Stimulated activated effector memory CD8-positive, alpha-beta T cell treated with anti-CD3 and anti-CD28 coated beads, Interleukin-12 subunit alpha, Interleukin-12 subunit beta, amount 100 ng/mL, for 72 hours (primary cell): ENCODE data around the gene IGF1.
A peak's percentile ranks its signal among the peaks of the same experiment; 100 is the strongest.
"Not testable (repeated sequence)": the region's sequence is repeated elsewhere in the genome, so short reads cannot be mapped to it uniquely, and the experiment has no call there.

Experiments used
- ATAC-seq: fragments of 150-1000 bp; cut with Tn5 transposase; 2 replicates; pipeline ENCODE4 v1.10.0; 2021
- DNase-seq, 2 donors: peaks; one replicate each; pipeline ENCODE4 v3.0.0; 2021 to 2022; ENCODE audit warnings: low spot score in 2 of 2
- H3K27ac Mint-ChIP-seq: one replicate; pipeline ENCODE4 v1.8.0; 2022; ENCODE audit warnings: mild to moderate bottlenecking, mixed read lengths
- H3K36me3 Mint-ChIP-seq: one replicate; pipeline ENCODE4 v1.8.0; 2022; ENCODE audit warnings: mild to moderate bottlenecking, mixed read lengths
- H3K4me1 Mint-ChIP-seq: one replicate; pipeline ENCODE4 v1.8.0; 2022; ENCODE audit warnings: mixed read lengths
- H3K4me3 Mint-ChIP-seq: one replicate; pipeline ENCODE4 v1.8.0; 2022; ENCODE audit warnings: mild to moderate bottlenecking, mixed read lengths
- H3K9me3 Mint-ChIP-seq: one replicate; pipeline ENCODE4 v1.8.0; 2022; ENCODE audit warnings: mixed read lengths

Gene IGF1

GRCh38 chr12:102371165-102371564 lies 109.2 kb downstream of the IGF1 start:
- peak; percentile 59 for ATAC-seq
- Mint-ChIP-seq H3K4me1 (no peaks in the 10 kb centered on the region), H3K9me3 (peaks cover 2% of the 10 kb centered on the region), H3K27ac (no peak overlapping the region), H3K36me3 (no peaks in the 10 kb centered on the region), H3K4me3 (no peak overlapping the region)
- DNase-seq = no peak

DNA sequence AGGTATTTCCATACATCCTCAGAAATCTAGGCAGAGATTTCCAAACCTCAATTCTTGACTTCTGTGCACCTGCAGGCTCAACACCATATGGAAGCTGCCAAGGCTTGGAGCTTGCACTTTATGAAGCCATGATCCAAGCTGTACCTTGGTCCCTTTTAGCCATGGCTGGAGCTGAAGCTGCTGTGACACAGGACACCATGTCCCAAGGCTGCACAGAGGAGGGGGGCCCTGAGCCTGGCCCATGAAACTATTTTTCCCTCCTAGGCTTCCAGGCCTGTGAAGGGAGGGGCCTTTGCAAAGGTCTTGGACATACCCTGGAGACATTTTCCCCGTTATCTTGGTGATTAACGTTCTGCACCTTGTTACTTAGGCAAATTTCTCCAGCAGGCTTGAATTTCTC lies 110.5 kb downstream of the IGF1 start:
- no peaks in the 10 kb centered on the region for H3K36me3 Mint-ChIP-seq
- DNase-seq (no peak), ATAC-seq (no peak)
- H3K4me1 Mint-ChIP-seq = no peaks in the 10 kb centered on the region
- H3K4me3 Mint-ChIP-seq = no peak overlapping the region
- H3K27ac Mint-ChIP-seq = no peak overlapping the region
- H3K9me3 Mint-ChIP-seq = peaks cover 2% of the 10 kb centered on the region

DNA sequence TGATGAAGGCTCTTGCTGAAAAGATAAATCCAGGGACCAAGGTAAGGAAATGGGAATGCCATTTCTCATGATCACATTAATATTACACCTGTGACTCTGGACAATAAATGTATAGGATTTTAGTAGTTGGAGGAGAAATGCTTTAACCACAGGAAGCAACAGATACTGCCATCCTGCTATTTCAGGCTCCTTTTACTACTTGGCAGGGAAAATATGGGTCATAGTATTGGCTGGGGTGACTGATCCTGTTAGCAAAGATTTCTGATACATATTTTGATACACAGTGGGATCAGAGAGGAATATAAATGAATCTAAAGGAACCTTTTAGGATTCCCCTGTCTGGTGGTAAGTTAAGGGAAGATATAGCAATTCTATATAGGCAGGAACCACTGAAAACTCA lies 115.0 kb downstream of the IGF1 start:
- no peak for ATAC-seq
- no peaks in the 10 kb centered on the region for H3K4me1 Mint-ChIP-seq

GRCh38 chr12:102364709-102365108 lies 115.7 kb downstream of the IGF1 start:
- Mint-ChIP-seq H3K9me3 (peaks cover 10% of the 10 kb centered on the region), H3K27ac (no peak overlapping the region), H3K36me3 (no peaks in the 10 kb centered on the region), H3K4me3 (no peak overlapping the region), H3K4me1 (no peaks in the 10 kb centered on the region)
- DNase-seq (no peak), ATAC-seq (no peak)

More for the DNA sequence above, 115.0 kb downstream of the IGF1 start:
- Mint-ChIP-seq H3K27ac (no peak overlapping the region), H3K9me3 (peaks cover 10% of the 10 kb centered on the region), H3K4me3 (no peak overlapping the region), H3K36me3 (no peaks in the 10 kb centered on the region)
- no peak for DNase-seq

GRCh38 chr12:102356690-102357089 lies 123.7 kb downstream of the IGF1 start:
- ATAC-seq (no peak), DNase-seq (no peak)
- Mint-ChIP-seq H3K4me1 (no peaks in the 10 kb centered on the region), H3K27ac (no peak overlapping the region), H3K4me3 (no peak overlapping the region), H3K36me3 (no peaks in the 10 kb centered on the region), H3K9me3 (peaks cover 18% of the 10 kb centered on the region)

- not testable (repeated sequence) for H3K27ac Mint-ChIP-seq, DNase-seq, H3K4me3 Mint-ChIP-seq, ATAC-seq, H3K36me3 Mint-ChIP-seq, H3K4me1 Mint-ChIP-seq
- H3K9me3 Mint-ChIP-seq = peaks cover 13% of the 10 kb centered on the region
These were observed 126.1 kb downstream of the IGF1 start for GRCh38 chr12:102354281-102354680.

DNA sequence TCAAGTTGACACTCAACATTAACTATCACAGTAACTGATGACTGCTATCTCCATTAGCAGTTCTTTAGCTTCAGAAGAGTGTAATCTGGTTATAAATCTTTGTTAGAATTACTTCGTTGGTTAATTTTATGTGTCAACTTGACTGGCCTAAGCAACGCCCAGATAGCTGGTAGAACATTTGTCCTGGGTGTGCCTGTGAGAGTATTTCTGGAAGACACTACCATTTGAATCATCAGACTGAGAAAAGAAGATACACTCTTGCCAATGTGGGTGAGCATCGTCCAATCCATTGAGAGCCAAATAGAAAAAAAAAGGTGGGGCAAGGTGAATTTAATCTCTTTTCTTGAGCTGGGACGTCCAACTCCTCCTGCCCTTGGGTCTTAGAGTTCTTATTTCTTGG lies 129.0 kb downstream of the IGF1 start:
- ATAC-seq (no peak), DNase-seq (no peak)
- Mint-ChIP-seq H3K36me3 (no peaks in the 10 kb centered on the region), H3K4me3 (no peak overlapping the region), H3K27ac (no peak overlapping the region), H3K4me1 (no peaks in the 10 kb centered on the region), H3K9me3 (peaks cover 13% of the 10 kb centered on the region)

DNA sequence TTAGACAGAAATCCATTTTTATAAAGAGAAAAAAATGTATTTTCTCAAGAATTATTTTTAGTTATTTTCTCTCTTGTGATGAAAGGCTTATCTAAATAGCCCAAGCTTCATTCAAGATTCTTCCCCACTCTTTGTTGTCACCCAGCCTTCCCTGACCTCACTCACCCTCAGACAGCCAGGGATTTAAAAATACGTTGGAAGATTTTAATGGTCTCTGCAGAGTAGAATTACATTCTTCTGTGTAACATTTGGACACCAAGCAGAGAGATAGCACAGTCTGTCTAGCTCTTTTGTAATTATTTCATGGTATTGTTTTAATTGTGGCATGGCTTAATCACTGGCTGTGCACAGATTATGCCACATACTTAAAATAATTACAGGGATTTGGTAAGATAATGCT lies 130.3 kb downstream of the IGF1 start:
- no peak for DNase-seq

DNA sequence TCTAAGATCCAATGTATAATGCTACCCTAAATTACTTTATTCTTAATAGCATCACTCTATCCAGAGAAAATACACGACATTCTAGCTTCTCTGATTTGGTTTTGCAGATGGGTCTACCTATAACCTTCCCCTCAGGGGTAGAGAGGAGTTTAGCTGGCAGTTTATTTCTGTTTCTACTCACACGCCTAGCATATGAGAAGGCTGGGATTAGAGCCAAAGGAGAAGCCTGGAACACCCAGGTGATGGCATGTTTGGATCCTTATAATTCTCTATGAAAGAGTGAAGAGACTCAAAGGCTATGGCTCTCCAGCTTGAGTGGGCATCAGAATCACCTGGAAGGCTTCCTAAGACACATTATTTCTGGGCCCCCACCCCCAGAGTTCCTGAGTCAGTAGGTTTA lies 131.3 kb downstream of the IGF1 start:
- H3K4me1 Mint-ChIP-seq = no peaks in the 10 kb centered on the region
- no peaks in the 10 kb centered on the region for H3K36me3 Mint-ChIP-seq
- H3K9me3 Mint-ChIP-seq = peaks cover 9% of the 10 kb centered on the region
- ATAC-seq = no peak
- DNase-seq = no peak
- H3K4me3 Mint-ChIP-seq = no peak overlapping the region
- no peak overlapping the region for H3K27ac Mint-ChIP-seq

More for the DNA sequence above, 130.3 kb downstream of the IGF1 start:
- no peak for ATAC-seq
- H3K4me3 Mint-ChIP-seq = no peak overlapping the region
- H3K27ac Mint-ChIP-seq = no peak overlapping the region
- peaks cover 10% of the 10 kb centered on the region for H3K9me3 Mint-ChIP-seq
- no peaks in the 10 kb centered on the region for H3K4me1 Mint-ChIP-seq
- no peaks in the 10 kb centered on the region for H3K36me3 Mint-ChIP-seq

DNA sequence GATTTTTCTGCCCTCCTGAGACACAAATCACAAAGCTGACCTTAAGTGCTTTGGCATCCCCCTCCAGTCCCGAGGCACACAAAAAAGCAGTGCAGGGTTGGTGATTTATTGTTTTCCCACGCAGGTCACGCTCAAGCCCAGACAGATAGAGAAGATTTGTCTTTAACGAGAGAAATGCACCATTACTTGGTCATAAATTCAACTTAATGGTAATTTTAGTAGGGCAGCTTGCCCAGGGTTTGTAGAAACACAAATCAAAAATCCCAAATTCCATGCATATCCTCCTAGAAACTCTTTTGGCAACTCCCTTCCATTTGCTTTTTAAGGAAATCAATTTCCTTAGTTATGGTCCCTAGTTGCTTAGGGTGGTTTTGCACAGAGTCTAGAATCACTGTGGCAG lies 132.6 kb downstream of the IGF1 start:
- Mint-ChIP-seq H3K27ac (no peak overlapping the region), H3K4me3 (no peak overlapping the region), H3K9me3 (peaks cover 9% of the 10 kb centered on the region), H3K36me3 (no peaks in the 10 kb centered on the region), H3K4me1 (no peaks in the 10 kb centered on the region)
- ATAC-seq (no peak), DNase-seq (no peak)
